Loucy (cell line): ENCODE measurements around the gene DAB2.

ENCODE experiments used
- EZH2phosphoT487 ChIP-seq: fragments of 200-600 bp; IDR thresholded peaks from 2 replicates; pipeline ENCODE4 v1.6.1; 2018; ENCODE audit warnings: antibody characterized with exemption, mild to moderate bottlenecking, moderate library complexity, borderline replicate concordance
- TF ChIP-seq, protein P1 (sequence below): fragments of 200-600 bp; sonication (generic); conservative IDR thresholded peaks from 2 replicates; pipeline ENCODE4 v1.5.1; 2014; ENCODE audit warnings: mild to moderate bottlenecking, antibody characterized with exemption, low read length

DNA sequence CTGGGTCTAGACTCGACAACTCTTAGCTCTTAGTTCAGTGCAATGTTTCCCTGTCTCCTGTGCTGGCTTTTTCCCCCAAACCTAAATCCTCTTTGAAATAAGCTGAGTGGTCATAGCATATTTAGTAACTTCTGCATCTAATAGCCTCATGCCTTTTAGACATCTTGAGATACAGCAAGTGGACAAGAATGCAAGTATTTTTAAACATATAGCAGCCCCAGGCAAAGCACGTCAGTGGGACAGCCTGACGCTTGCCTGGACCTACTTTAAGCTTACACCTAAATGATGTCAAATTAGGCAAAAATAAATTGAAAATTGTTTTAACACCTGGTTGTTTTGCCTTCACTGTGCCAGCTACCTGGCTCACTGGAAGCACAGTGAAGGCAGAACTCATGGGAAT lies 68.5 kb downstream of the DAB2 start:
- TF ChIP-seq, protein P1, sequence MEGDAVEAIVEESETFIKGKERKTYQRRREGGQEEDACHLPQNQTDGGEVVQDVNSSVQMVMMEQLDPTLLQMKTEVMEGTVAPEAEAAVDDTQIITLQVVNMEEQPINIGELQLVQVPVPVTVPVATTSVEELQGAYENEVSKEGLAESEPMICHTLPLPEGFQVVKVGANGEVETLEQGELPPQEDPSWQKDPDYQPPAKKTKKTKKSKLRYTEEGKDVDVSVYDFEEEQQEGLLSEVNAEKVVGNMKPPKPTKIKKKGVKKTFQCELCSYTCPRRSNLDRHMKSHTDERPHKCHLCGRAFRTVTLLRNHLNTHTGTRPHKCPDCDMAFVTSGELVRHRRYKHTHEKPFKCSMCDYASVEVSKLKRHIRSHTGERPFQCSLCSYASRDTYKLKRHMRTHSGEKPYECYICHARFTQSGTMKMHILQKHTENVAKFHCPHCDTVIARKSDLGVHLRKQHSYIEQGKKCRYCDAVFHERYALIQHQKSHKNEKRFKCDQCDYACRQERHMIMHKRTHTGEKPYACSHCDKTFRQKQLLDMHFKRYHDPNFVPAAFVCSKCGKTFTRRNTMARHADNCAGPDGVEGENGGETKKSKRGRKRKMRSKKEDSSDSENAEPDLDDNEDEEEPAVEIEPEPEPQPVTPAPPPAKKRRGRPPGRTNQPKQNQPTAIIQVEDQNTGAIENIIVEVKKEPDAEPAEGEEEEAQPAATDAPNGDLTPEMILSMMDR = no peak
- no peak for TF ChIP-seq EZH2phosphoT487
